ENCODE data around the gene MIPOL1.
"Not testable (repeated sequence)": the region's sequence is repeated elsewhere in the genome, so short reads cannot be mapped to it uniquely, and the experiment has no call there.

The MIPOL1 gene

GRCh38 chr14:37272569-37272968 is 74.8 kb downstream of the MIPOL1 start:
- H3K36me3 Mint-ChIP-seq (ENCODE audit: low read depth), result no peaks in the 10 kb centered on the region
- no peak overlapping the region for H3K4me3 Mint-ChIP-seq
- H3K9me3 Mint-ChIP-seq, result no peaks in the 10 kb centered on the region
- H3K4me1 Mint-ChIP-seq (ENCODE audit: low read depth), result no peaks in the 10 kb centered on the region
- no peaks in the 10 kb centered on the region for H3K27me3 Mint-ChIP-seq
- no peak overlapping the region for H3K27ac Mint-ChIP-seq

GRCh38 chr14:37274652-37275051 is 76.9 kb downstream of the MIPOL1 start:
- Mint-ChIP-seq H3K36me3 (ENCODE audit: low read depth) (no peaks in the 10 kb centered on the region), H3K4me3 (no peak overlapping the region), H3K27me3 (no peaks in the 10 kb centered on the region), H3K27ac (no peak overlapping the region), H3K4me1 (ENCODE audit: low read depth) (no peaks in the 10 kb centered on the region), H3K9me3 (no peaks in the 10 kb centered on the region)

DNA sequence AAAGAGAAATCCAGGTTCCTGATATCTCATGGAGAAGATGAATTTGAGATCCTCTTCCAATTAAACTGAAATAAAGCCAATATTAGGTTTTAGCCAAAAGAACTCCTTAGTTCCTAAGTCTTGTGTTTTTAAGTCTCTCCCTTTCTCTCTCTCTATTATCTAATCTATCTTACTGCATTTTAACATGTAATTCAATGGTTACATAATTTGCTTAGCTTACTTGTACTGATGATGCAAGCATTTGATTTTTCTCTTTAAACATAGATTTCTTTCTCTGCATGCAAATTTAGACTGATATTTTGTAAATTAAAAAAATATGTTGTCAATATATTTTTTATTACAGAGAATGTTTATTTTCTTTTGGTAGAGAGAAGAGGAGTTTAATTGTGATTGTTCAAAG is 78.2 kb downstream of the MIPOL1 start:
- H3K4me1 Mint-ChIP-seq (ENCODE audit: low read depth), result no peaks in the 10 kb centered on the region
- H3K27ac Mint-ChIP-seq, result no peak overlapping the region
- H3K9me3 Mint-ChIP-seq, result peaks cover 7% of the 10 kb centered on the region
- H3K27me3 Mint-ChIP-seq, result no peaks in the 10 kb centered on the region
- no peaks in the 10 kb centered on the region for H3K36me3 Mint-ChIP-seq (ENCODE audit: low read depth)
- no peak overlapping the region for H3K4me3 Mint-ChIP-seq

- H3K9me3 Mint-ChIP-seq, result peaks cover 7% of the 10 kb centered on the region
- no peaks in the 10 kb centered on the region for H3K4me1 Mint-ChIP-seq (ENCODE audit: low read depth)
- no peak overlapping the region for H3K4me3 Mint-ChIP-seq
- H3K27me3 Mint-ChIP-seq, result no peaks in the 10 kb centered on the region
- H3K27ac Mint-ChIP-seq, result no peak overlapping the region
- H3K36me3 Mint-ChIP-seq (ENCODE audit: low read depth), result no peaks in the 10 kb centered on the region
These were observed 81.2 kb downstream of the MIPOL1 start for GRCh38 chr14:37278636-37279538.

DNA sequence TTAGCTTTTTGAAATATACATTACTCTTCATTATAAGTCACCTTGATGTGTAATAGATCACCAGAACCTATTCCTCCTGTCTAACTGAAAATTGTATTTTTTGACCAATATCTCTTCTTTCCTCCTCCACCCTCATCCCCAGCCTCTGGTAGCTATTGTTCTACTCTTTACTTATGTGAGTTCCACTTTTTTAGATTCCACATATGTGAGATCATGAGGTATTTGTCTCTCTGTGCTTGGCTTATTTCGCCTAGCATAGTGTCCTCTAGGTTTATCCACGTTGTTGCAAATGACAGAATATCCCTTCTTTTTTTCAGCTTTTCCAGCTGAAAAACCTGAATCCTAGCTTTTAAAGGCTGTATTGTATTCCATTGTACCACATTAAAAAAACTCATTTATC is 82.1 kb downstream of the MIPOL1 start:
- Mint-ChIP-seq H3K27ac (no peak overlapping the region), H3K36me3 (ENCODE audit: low read depth) (no peaks in the 10 kb centered on the region), H3K9me3 (peaks cover 7% of the 10 kb centered on the region), H3K4me1 (ENCODE audit: low read depth) (no peaks in the 10 kb centered on the region), H3K27me3 (no peaks in the 10 kb centered on the region), H3K4me3 (no peak overlapping the region)

DNA sequence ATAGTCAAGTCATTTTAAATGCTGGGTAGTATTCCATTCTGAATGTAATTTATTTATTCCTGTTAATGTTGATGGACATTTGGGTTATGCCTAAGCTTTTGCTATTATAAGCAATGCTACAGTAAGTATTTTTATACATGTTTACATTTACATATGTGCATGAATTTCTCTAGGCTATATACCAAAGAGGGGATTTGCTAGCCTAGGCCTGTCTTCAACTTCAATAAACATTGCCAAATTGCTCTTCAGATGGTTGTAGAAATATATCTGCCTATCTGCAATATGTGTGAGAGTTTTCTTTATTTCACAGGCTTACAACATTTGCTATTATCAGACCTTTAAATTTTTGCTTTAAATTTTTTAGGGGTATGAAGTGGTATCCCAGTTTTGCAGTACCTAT is 87.0 kb downstream of the MIPOL1 start:
- no peak overlapping the region for H3K27ac Mint-ChIP-seq

DNA sequence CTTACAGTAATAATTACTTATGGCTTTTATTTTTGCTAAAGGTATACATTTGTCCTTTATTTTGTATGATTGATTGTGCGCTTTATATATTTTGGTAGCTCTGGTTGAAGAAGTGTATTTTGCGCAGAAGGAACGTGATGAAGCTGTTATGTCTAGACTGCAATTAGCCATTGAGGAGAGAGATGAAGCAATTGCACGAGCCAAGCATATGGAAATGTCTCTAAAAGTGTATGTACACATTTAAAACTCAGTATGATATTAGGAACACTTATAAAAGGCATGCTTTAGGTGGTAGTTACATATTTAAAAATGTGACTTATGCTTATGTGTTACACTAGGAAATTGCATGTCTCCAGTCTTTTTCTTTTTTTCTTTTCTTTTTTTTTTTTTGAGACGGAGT is 87.5 kb downstream of the MIPOL1 start:
- H3K36me3 Mint-ChIP-seq (ENCODE audit: low read depth), result no peaks in the 10 kb centered on the region

More for the DNA sequence above, 87.0 kb downstream of the MIPOL1 start:
- Mint-ChIP-seq H3K27me3 (no peaks in the 10 kb centered on the region), H3K36me3 (ENCODE audit: low read depth) (no peaks in the 10 kb centered on the region), H3K4me1 (ENCODE audit: low read depth) (no peaks in the 10 kb centered on the region), H3K9me3 (peaks cover 6% of the 10 kb centered on the region), H3K4me3 (no peak overlapping the region)

GRCh38 chr14:37289688-37290087 is 92.0 kb downstream of the MIPOL1 start:
- Mint-ChIP-seq H3K27me3 (no peaks in the 10 kb centered on the region), H3K4me3 (no peak overlapping the region), H3K36me3 (ENCODE audit: low read depth) (no peaks in the 10 kb centered on the region), H3K27ac (no peak overlapping the region), H3K4me1 (ENCODE audit: low read depth) (no peaks in the 10 kb centered on the region), H3K9me3 (peaks cover 3% of the 10 kb centered on the region)

More for the DNA sequence above, 87.5 kb downstream of the MIPOL1 start:
- peaks cover 1% of the 10 kb centered on the region for H3K9me3 Mint-ChIP-seq
- H3K4me1 Mint-ChIP-seq (ENCODE audit: low read depth), result no peaks in the 10 kb centered on the region
- H3K27me3 Mint-ChIP-seq, result no peaks in the 10 kb centered on the region
- H3K27ac Mint-ChIP-seq, result no peak overlapping the region
- no peak overlapping the region for H3K4me3 Mint-ChIP-seq

- not testable (repeated sequence) for H3K4me3 Mint-ChIP-seq; H3K27ac Mint-ChIP-seq; H3K9me3 Mint-ChIP-seq; H3K27me3 Mint-ChIP-seq; H3K36me3 Mint-ChIP-seq (ENCODE audit: low read depth); H3K4me1 Mint-ChIP-seq (ENCODE audit: low read depth)
These were observed 97.5 kb downstream of the MIPOL1 start for GRCh38 chr14:37295262-37295661.

DNA sequence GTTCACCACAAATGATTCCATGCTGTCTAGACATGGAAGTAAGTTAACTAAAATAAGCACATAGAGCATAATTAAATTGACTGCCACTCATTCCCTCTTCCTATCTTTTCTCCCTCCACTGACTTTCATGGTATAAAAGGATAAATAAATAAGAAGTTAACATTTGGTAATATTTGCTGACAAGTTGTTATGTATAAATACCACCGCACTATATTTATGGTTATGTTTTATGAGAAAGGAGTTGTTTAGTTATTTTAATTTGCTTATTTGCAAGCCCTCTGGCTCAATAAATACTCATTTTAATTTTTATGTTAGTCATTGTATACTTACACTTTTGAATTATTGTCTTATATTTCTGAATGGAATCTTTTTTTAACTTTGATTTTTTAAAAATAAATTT is 113.5 kb downstream of the MIPOL1 start:
- Mint-ChIP-seq H3K36me3 (ENCODE audit: low read depth) (no peaks in the 10 kb centered on the region), H3K9me3 (peaks cover 17% of the 10 kb centered on the region), H3K27me3 (no peaks in the 10 kb centered on the region), H3K27ac (no peak overlapping the region), H3K4me3 (no peak overlapping the region), H3K4me1 (ENCODE audit: low read depth) (no peaks in the 10 kb centered on the region)

DNA sequence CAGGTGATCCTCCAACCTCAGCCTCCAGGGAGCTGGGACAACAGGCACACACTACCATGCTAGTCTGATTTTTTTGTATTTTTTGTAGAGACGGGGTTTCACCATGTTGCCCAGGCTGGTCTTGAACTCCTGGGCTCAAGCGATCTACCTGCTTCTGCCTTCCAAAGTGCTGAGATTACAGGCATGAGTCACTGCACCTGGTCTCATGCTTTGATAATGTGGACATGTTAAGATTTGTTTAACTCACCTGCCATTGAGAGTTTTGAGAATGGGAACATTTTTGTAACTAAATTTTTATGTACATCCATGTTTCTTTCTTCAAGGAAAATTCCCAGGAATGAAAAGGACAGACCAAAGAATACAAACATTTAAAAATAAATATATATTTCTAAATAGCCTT is 121.2 kb downstream of the MIPOL1 start:
- H3K4me1 Mint-ChIP-seq (ENCODE audit: low read depth), result no peaks in the 10 kb centered on the region
- no peak overlapping the region for H3K27ac Mint-ChIP-seq
- H3K36me3 Mint-ChIP-seq (ENCODE audit: low read depth), result no peaks in the 10 kb centered on the region
- peaks cover 9% of the 10 kb centered on the region for H3K9me3 Mint-ChIP-seq
- H3K27me3 Mint-ChIP-seq, result no peaks in the 10 kb centered on the region
- no peak overlapping the region for H3K4me3 Mint-ChIP-seq

GRCh38 chr14:37320106-37320505 is 122.4 kb downstream of the MIPOL1 start:
- no peak overlapping the region for H3K4me3 Mint-ChIP-seq
- H3K27me3 Mint-ChIP-seq, result no peaks in the 10 kb centered on the region
- H3K9me3 Mint-ChIP-seq, result peaks cover 7% of the 10 kb centered on the region
- no peak overlapping the region for H3K27ac Mint-ChIP-seq
- no peaks in the 10 kb centered on the region for H3K4me1 Mint-ChIP-seq (ENCODE audit: low read depth)
- no peaks in the 10 kb centered on the region for H3K36me3 Mint-ChIP-seq (ENCODE audit: low read depth)

GRCh38 chr14:37325332-37325731 is 127.6 kb downstream of the MIPOL1 start:
- Mint-ChIP-seq H3K27ac (no peak overlapping the region), H3K4me1 (ENCODE audit: low read depth) (no peaks in the 10 kb centered on the region), H3K9me3 (peaks cover 5% of the 10 kb centered on the region), H3K4me3 (no peak overlapping the region), H3K27me3 (no peaks in the 10 kb centered on the region), H3K36me3 (ENCODE audit: low read depth) (no peaks in the 10 kb centered on the region)

- Mint-ChIP-seq H3K27me3 (no peaks in the 10 kb centered on the region), H3K27ac (no peak overlapping the region), H3K4me3 (no peak overlapping the region), H3K36me3 (ENCODE audit: low read depth) (no peaks in the 10 kb centered on the region), H3K9me3 (peaks cover 5% of the 10 kb centered on the region), H3K4me1 (ENCODE audit: low read depth) (no peaks in the 10 kb centered on the region)
These were observed 128.7 kb downstream of the MIPOL1 start for GRCh38 chr14:37326434-37326833.

DNA sequence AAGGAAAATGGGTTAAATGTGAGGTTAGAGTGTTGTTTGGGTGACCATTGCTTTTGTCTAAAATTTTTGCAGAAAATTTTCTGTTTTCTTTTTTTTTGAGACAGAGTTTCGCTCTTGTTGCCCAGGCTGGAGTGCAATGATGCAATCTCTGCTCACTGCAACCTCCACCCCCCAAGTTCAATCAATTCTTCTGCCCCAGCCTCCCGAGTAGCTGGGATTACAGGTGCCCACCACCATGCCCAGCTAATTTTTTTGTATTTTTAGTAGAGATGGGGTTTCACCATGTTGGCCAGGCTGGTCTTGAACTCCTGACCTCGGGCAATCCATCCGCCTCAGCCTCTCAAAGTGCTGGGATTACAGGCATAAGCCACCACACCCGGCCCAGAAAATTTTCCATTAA is 130.2 kb downstream of the MIPOL1 start:
- H3K4me1 Mint-ChIP-seq (ENCODE audit: low read depth); H3K27ac Mint-ChIP-seq; H3K36me3 Mint-ChIP-seq (ENCODE audit: low read depth); H3K9me3 Mint-ChIP-seq; H3K27me3 Mint-ChIP-seq; H3K4me3 Mint-ChIP-seq: not testable (repeated sequence)

DNA sequence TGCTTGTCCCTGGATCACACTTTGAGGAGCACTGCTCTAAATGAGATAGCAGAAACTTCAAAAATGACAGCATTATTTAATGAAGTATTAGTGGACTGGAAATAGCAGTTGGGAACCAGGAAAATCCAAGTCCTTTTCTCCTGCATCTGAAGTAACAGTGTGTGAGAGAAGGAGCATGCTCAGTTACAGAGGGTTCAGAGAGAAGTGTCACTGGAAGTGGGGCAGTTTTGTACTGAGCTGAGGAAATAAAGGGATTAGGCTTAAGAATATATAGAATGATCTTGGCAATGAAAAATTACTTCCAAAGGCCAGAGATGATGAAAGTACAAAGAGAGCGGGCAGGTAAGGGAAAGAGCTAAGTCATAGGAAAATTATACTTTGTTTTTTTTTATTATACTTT is 130.9 kb downstream of the MIPOL1 start:
- no peak overlapping the region for H3K27ac Mint-ChIP-seq
- H3K4me1 Mint-ChIP-seq (ENCODE audit: low read depth), result no peaks in the 10 kb centered on the region
- peaks cover 5% of the 10 kb centered on the region for H3K9me3 Mint-ChIP-seq
- no peaks in the 10 kb centered on the region for H3K27me3 Mint-ChIP-seq
- H3K4me3 Mint-ChIP-seq, result no peak overlapping the region
- no peaks in the 10 kb centered on the region for H3K36me3 Mint-ChIP-seq (ENCODE audit: low read depth)
